Right renal cortex interstitium (tissue), 3 donors: ENCODE results near the gene FSD1. TPM values are rescaled to one million over a fixed set of nuclear protein-coding genes. Genes with fewer than 3 reads are reported as not detected.
A peak's percentile ranks its signal among the peaks of the same experiment; 100 is the strongest.
"Not testable (repeated sequence)": the region's sequence is repeated elsewhere in the genome, so short reads cannot be mapped to it uniquely, and the experiment has no call there.

Experiments
- DNase-seq, 3 donors: peaks; one replicate each; pipeline ENCODE4 v3.0.0-alpha.2; 2013; ENCODE audit warnings: low read depth in 3 of 3, low spot score in 2 of 3
- polyA plus RNA-seq, 3 donors: library from polyadenylated mRNA; unstranded; fragments of 120-200 nt; gene quantifications; one replicate each; pipeline ENCODE4 v1.2.1, GENCODE V29; 2013; ENCODE audit not compliant: insufficient read length in 3 of 3

FSD1 gene
- polyA plus RNA-seq, 3 donors = 4.3 to 5.4 (median 5.0) TPM

DNA sequence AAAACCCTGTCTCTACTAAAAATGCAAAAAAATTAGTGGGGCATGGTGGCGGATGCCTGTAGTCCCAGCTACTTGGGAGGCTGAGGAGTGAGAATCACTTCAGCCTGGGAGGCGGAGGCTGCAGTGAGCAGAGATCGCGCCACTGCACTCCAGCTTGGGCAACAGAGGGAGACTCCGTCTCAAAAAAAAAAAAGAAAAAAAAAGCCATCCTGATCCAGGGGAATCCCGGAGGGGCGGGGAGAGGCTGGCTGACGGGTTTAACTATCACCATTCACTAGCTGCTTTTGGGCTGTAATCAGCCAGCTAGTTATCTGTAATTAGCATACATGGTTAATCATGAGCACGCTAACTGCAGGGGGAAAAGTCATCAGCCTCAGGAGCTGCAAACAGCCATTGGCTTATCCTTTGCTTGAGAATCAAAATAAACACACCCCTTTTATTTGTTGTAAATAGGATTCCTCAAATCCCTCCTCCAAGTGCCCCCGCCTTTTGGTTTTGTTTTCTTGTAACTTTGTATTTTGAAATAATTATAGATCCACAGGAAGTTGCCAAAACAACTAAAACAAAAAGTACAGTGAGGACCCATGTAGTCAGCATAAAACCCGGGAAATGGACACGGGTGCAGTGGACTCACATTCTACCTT, 9.6 kb downstream of the FSD1 start:
- DNase-seq = no peak

GRCh38 chr19:4316956-4317355, 12.6 kb downstream of the FSD1 start:
- DNase-seq = no peak

- no peak for DNase-seq
Observed at GRCh38 chr19:4318460-4318859, 14.1 kb downstream of the FSD1 start.

- no peak for DNase-seq
Observed at GRCh38 chr19:4319067-4319718, 14.8 kb downstream of the FSD1 start.

- DNase-seq = no peak
Observed at GRCh38 chr19:4320419-4320818, 16.0 kb downstream of the FSD1 start.

DNA sequence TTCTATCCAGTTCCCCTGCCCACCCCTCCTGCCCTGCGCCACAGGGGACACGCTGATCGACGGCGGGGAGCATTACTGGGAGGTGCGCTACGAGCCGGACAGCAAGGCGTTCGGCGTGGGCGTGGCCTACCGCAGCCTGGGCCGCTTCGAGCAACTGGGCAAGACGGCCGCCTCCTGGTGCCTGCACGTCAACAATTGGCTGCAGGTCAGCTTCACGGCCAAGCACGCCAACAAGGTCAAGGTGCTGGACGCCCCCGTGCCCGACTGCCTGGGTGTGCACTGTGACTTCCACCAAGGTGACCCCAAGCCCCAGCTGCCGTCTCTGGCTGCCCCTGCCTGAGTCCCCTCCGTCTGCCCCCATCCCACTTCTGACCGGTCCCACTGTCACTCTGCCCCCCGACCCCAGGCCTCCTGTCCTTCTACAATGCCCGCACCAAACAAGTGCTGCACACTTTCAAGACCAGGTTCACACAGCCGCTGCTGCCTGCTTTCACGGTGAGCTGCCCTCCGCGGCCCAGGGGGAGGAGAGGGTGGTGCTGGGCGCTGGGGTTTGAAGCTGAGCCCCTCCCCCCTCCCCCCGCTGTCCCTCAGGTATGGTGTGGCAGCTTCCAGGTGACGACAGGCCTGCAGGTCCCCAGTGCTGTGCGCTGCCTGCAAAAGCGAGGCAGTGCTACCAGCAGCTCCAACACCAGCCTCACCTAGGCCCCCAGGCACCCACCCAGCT, 18.7 kb downstream of the FSD1 start:
- no peak for DNase-seq

- DNase-seq = no peak
Observed at GRCh38 chr19:4323692-4324091, 19.3 kb downstream of the FSD1 start.

DNA sequence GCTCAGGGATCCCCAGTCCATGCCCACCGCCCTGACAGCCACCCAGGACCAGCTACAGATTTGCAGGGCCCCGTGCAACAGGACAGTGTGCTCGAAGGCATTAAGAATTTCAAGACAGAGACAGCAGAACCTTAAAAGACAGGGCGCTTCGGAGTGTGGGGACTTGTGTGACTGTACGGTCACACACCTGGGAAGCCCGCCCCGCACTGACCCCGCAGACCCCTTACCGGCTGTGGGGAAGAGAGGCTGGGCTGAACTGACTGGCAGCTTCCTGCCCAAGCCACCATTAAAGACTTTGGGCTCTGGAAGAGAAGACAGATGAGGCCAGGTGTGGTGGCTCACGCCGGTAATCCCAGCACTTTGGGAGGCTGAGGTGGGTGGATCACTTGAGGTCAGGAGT, 19.8 kb downstream of the FSD1 start:
- no peak for DNase-seq

GRCh38 chr19:4326215-4326836, 21.9 kb downstream of the FSD1 start:
- DNase-seq = no peak

DNA sequence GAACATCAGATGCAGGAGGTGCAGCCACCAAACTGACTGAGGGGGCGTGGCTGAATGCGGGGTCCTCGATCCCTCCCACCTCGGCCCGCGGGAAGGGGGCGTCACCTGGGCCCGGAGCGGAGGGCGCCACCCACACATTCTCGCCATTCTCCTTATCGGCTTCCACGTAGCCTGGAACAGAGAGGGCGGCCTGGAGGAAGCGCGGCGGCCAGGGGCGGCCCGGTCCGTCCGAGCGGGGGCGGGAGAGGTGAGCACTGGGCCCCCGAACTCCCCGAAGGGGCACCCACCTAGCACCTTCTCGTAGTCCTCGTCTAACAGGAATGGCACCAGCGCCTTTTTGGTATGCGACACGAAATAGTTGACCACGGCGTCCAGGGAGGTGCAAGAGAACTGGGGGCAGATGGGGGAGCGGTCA, 22.4 kb downstream of the FSD1 start:
- no peak for DNase-seq

DNA sequence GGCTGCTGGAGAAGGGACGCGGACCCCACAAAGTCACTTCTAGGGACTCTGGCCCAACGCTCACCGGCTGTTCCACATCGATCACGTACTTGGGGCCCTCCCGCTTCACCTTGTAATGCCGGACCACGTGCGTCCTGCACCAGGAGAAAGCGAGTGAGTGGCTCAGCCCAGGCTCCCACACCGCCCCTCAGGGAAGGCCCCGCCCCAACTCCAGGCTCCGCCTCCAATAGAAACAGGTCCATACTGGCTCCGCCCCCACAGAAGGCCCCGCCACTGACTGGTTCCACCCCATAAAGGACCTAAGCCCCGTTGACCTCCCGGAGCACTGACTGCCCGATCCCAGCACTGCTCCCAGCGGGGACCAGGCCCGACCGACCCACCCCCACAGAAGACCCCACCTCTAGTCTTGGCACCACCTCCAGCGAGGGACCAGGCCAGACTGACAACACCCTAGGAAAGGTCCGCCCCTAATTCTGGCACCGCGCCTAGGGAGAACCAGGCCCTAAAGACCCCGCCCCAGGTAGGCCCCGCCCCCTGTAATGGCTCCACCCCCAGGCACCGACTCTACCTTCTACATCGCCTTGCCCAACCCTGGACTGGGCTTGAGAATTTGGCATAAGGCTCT, 23.0 kb downstream of the FSD1 start:
- DNase-seq = no peak

GRCh38 chr19:4327877-4328242, 23.5 kb downstream of the FSD1 start:
- DNase-seq = no peak

DNA sequence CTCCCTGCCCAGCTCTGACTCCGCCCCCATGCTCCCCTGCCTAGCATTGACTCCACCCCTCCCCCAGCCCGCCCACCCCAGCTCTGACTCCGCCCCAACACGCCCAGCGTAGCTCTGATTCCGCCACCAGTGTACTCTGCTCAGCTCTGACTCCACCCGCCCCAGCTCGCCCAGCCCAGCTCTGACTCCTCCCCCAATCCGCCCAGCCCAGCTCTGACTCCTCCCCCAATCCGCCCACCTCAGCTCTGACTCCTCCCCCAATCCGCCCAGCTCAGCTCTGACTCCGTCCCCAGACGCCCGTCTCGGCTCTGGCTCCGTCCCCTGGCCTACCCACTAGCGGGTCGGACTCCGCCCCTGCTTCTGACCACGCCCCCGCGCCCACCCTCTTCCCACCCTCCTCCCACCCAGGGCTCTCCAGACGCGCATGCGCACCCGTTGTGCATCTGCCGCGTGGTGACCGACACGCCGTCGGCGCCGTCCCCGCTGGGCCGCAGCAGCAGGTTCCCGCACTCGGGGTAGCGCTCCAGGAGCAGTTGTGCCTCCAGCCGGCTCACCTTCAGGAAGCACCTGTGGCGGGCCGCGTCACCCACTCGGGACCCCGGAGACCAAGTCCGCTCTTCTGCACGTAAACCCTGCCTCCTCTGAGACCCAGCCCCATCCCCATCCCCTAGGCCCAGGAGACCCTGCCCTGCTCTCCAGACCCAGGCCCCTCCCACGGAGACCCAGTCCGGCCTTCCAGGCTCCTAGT, 24.0 kb downstream of the FSD1 start:
- peak; percentile 84 to 92 (median 86) for DNase-seq

- not testable (repeated sequence) for DNase-seq
Observed at GRCh38 chr19:4328991-4329681, 24.7 kb downstream of the FSD1 start.

GRCh38 chr19:4329858-4330257, 25.5 kb downstream of the FSD1 start:
- no peak for DNase-seq

GRCh38 chr19:4334929-4335570, 30.7 kb downstream of the FSD1 start:
- DNase-seq = no peak

DNA sequence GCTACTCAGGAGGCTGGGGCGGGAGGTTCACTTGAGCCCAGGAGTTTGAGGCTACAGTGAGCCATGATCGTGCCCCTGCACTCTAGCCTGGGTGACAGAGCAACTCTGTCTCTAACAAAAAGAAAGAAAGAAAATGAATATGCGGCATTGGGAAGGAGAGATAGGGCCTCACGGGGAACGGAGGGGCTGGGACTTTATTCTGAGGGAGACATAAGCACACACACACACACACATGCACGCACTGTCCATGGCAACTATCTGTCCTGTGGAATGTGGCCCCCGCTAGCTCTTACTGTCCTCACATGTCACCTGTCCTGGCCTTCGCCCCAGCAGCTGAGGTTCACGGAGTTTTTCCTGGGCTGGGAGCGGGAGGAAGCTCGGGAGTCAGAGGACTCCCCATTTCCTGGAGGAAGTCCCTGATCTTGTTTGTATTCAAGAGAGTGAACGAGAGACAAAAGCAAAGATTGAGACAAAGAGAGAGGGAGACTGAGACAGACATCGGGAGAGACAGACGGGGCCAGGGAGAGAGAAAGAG, 33.6 kb downstream of the FSD1 start:
- DNase-seq = no peak

DNA sequence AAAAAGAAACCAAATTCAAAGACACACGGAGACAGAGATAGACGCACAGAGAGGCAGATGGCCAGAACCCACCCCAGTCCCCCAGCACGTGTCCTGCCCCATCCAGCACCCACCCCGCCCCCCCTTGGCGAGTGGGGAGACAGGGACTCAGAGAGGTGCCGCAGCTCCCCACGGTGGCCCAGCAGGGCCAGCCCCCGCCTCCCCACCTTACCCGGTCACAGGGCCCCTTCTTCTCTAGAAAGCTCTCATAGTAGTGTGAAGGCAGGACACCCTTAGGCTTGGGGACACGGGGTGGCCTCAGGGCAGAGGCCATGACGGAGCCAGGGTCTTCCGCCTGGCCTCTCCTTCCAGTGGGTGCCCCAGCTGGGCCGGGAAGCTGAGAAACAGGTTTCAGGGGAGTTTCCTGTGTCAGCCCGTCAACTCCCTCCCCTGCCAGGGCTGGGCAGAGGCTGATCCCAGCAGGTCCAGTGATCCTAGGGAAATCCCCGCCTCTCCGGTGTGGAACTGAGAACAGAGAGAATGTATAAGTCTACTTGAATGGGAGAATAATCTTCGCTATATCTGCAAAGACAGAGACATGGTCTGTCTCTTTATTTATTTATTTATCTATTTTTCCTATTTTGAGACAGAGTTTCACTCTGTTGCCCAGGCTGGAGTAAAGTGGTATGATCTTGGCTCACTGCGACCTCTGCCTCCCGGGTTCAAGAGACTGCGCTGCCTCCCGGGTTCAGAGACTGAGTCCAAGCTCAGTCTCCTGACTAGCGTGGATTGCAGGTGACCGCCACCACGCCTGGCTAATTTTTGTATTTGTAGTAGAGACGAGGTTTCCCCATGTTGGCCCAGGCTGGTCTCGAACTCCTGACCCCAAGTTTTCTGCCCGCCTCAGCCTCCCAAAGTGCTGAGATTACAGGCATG, 34.3 kb downstream of the FSD1 start, which contains the start of gene STAP2:
STAP2 (minus strand) TSS at position 387 of the 915 bp plus-strand sequence; CDS start at position 313, 74 bp downstream.
- no peak for DNase-seq
